Smooth muscle cell (in vitro differentiated cells): ENCODE results near the gene NCOA3. TPM values are rescaled to one million over a fixed set of nuclear protein-coding genes. Genes with fewer than 3 reads are reported as not detected.

Source experiments
- DNase-seq: peaks from one replicate; lab custom pipeline; 2025; ENCODE audit not compliant: unreplicated experiment; lab: John Stamatoyannopoulos, UW
- H2AFZ ChIP-seq: fragments of 200-600 bp; sonication (generic); 2 replicates; pipeline ENCODE4 v1.6.0; 2016; ENCODE audit warnings: antibody characterized with exemption, low read depth, mild to moderate bottlenecking
- H3F3A ChIP-seq: fragments of 200-600 bp; sonication (generic); 2 replicates; pipeline ENCODE4 v1.6.0; 2017; ENCODE audit warnings: antibody characterized with exemption, low read depth
- H3K27ac ChIP-seq: fragments of 200-600 bp; sonication (generic); 2 replicates; pipeline ENCODE4 v1.5.1; 2016; ENCODE audit warnings: low read depth, mild to moderate bottlenecking
- H3K27me3 ChIP-seq: fragments of 200-600 bp; sonication (generic); 2 replicates; pipeline ENCODE4 v1.6.1; 2016; ENCODE audit warnings: low read depth, mild to moderate bottlenecking
- H3K36me3 ChIP-seq: fragments of 200-600 bp; sonication (generic); 2 replicates; pipeline ENCODE4 v1.5.1; 2016; ENCODE audit warnings: low read depth
- H3K4me1 ChIP-seq: fragments of 200-600 bp; sonication (generic); 2 replicates; pipeline ENCODE4 v1.5.1; 2016; ENCODE audit warnings: low read depth
- H3K4me2 ChIP-seq: fragments of 200-600 bp; sonication (generic); 2 replicates; pipeline ENCODE4 v1.6.0; 2016; ENCODE audit warnings: mild to moderate bottlenecking
- H3K4me3 ChIP-seq: fragments of 200-600 bp; sonication (generic); 2 replicates; pipeline ENCODE4 v1.5.1; 2016; ENCODE audit warnings: mild to moderate bottlenecking
- H3K79me2 ChIP-seq: fragments of 200-600 bp; sonication (generic); 2 replicates; pipeline ENCODE4 v1.6.0; 2016; ENCODE audit warnings: low read depth, mild to moderate bottlenecking
- H3K9ac ChIP-seq: fragments of 200-600 bp; sonication (generic); 2 replicates; pipeline ENCODE4 v1.6.0; 2016; ENCODE audit warnings: low read depth
- H3K9me3 ChIP-seq: fragments of 200-600 bp; sonication (generic); replicated peaks from 2 replicates; pipeline ENCODE4 v1.5.1; 2016; ENCODE audit warnings: low read depth
- H4K20me1 ChIP-seq: fragments of 200-600 bp; sonication (generic); 2 replicates; pipeline ENCODE4 v1.6.0; 2016; ENCODE audit warnings: low read depth
- WGBS: methylation state at CpG from one replicate; pipeline ENCODE4 v1.1.7; 2016; ENCODE audit warnings: low lambda C conversion rate; 5-methylcytosine and 5-hydroxymethylcytosine counted together
- polyA plus RNA-seq: library from polyadenylated mRNA; unstranded; fragments of >200 nt; fragmentation: Nextera tagmentation; extraction: Ambion mirVana; gene quantifications from 2 replicates; pipeline ENCODE4 v1.2.1, GENCODE V29; 2016
- total RNA-seq: library from RNA; depleted of rRNA; stranded (reverse); fragments of >200 nt; gene quantifications from 2 replicates; pipeline ENCODE4 v1.2.3, GENCODE V29; 2014
- TF ChIP-seq, protein P1 (sequence below): fragments of 200-600 bp; sonication (generic); IDR thresholded peaks from 2 replicates; pipeline ENCODE4 v1.5.1; 2017; ENCODE audit warnings: borderline replicate concordance, mild to moderate bottlenecking, antibody characterized with exemption; ENCODE audit not compliant: insufficient read depth, poor library complexity, severe bottlenecking

NCOA3 gene
- total and polyA plus RNA-seq, 2 experiments from 2014 or later, result 6.0 to 28.4 TPM

DNA sequence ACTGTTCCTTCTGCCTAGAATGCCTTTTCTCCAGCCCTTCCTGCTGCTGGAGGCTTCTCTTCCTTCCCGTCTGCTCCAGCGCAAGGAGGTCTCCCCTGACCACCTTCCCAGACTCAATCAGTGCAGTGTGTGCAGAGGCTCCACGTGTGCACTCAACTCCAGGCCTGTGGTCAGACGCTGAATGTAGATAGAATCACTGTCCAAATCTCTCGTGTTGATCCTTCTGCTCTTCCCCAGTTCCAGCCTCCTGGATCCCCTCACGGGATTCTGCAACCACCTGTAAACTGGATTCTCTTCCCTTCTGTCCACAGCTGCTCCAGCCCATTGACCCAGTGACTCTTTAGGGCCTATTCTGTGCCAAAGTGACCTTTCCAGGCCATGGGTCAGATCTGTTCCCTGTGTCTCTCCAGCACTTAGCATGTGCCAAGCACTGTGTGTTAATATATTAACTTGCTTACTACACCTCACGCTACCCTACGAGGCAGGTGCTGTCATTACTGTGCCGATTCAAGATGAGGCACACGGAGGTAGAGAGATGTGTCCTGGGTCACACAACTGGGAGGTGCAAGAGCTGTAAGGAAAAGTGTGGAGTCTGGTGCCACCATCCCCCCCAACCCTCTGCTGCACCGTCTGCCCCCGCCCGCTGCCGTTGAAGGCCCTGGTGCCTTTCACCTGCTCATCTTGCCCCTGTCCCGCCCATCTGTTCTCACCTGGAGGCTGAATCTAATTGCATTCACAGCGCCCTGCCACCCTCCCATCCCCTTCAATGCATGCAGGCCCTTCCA is 171.4 kb downstream of the NCOA3 start:
- 97% methylated on average over 14 of the region's 16 CpGs for WGBS
- Histone ChIP-seq H4K20me1 (no peaks in the 10 kb centered on the region), H2AFZ (no peak overlapping the region), H3K9ac (no peak overlapping the region), H3K4me1 (no peaks in the 10 kb centered on the region), H3K27ac (no peak overlapping the region), H3K4me2 (no peak overlapping the region), H3K4me3 (no peak overlapping the region), H3F3A (no peaks in the 10 kb centered on the region), H3K27me3 (no peaks in the 10 kb centered on the region), H3K36me3 (no peaks in the 10 kb centered on the region), H3K9me3 (no peaks in the 10 kb centered on the region), H3K79me2 (no peaks in the 10 kb centered on the region)
- TF ChIP-seq, protein P1, sequence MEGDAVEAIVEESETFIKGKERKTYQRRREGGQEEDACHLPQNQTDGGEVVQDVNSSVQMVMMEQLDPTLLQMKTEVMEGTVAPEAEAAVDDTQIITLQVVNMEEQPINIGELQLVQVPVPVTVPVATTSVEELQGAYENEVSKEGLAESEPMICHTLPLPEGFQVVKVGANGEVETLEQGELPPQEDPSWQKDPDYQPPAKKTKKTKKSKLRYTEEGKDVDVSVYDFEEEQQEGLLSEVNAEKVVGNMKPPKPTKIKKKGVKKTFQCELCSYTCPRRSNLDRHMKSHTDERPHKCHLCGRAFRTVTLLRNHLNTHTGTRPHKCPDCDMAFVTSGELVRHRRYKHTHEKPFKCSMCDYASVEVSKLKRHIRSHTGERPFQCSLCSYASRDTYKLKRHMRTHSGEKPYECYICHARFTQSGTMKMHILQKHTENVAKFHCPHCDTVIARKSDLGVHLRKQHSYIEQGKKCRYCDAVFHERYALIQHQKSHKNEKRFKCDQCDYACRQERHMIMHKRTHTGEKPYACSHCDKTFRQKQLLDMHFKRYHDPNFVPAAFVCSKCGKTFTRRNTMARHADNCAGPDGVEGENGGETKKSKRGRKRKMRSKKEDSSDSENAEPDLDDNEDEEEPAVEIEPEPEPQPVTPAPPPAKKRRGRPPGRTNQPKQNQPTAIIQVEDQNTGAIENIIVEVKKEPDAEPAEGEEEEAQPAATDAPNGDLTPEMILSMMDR, result no peak
- no peak for DNase-seq

DNA sequence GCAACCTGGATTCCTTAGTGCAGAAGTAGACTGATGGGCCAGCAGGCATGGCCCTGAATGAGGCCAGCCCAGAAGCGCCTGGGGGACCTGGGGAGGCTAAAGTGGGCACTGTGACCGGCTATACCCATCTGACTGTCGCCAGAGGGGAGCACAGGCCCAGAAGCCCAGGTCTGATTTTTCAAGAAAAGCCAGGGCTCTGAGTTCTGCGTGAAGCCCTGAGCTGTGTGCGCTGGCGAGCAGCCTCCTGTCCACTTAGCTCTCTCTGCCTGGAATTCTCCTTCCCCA is 171.9 kb downstream of the NCOA3 start:
- Histone ChIP-seq H3K79me2 (no peaks in the 10 kb centered on the region), H3F3A (no peaks in the 10 kb centered on the region), H3K27ac (no peak overlapping the region), H3K4me1 (no peaks in the 10 kb centered on the region), H3K9ac (no peak overlapping the region), H3K4me2 (no peak overlapping the region), H3K4me3 (no peak overlapping the region), H3K36me3 (no peaks in the 10 kb centered on the region), H2AFZ (no peak overlapping the region), H4K20me1 (no peaks in the 10 kb centered on the region), H3K9me3 (no peaks in the 10 kb centered on the region), H3K27me3 (no peaks in the 10 kb centered on the region)
- TF ChIP-seq, protein P1, result no peak
- no peak for DNase-seq
- WGBS, result 94% methylated on average over 6 of the region's 6 CpGs

DNA sequence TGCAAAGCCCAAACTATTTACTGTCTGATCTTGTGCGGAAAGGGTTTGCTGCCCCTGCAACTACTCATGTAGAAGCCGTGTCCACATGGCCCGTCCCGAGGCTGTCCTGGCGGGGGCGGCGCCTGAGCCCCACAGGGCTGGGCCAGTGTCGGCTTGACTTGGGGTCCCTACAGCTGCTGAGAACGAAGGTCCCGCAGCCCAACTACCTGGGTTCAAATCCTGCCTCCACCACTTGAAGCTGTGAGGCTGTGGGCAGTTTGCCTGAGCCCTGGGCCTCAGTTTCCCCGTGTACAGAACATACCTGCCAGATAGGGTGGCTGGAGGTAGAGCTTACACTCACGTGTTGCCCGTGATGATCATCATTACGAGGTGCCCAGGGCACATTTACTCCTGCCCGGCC is 172.5 kb downstream of the NCOA3 start:
- DNase-seq, result no peak
- WGBS, result 89% methylated on average over 15 of the region's 15 CpGs

More for the DNA sequence above, 172.5 kb downstream of the NCOA3 start:
- H3K79me2 ChIP-seq, result no peaks in the 10 kb centered on the region
- H3K27me3 ChIP-seq, result no peaks in the 10 kb centered on the region
- H3F3A ChIP-seq, result no peaks in the 10 kb centered on the region
- H3K4me1 ChIP-seq, result no peaks in the 10 kb centered on the region
- H3K36me3 ChIP-seq, result no peaks in the 10 kb centered on the region
- TF ChIP-seq, protein P1, result no peak
- H3K4me2 ChIP-seq, result no peak overlapping the region
- no peaks in the 10 kb centered on the region for H3K9me3 ChIP-seq
- no peak overlapping the region for H2AFZ ChIP-seq
- no peaks in the 10 kb centered on the region for H4K20me1 ChIP-seq
- H3K9ac ChIP-seq, result no peak overlapping the region
- H3K4me3 ChIP-seq, result no peak overlapping the region
- H3K27ac ChIP-seq, result no peak overlapping the region
